ENCODE data around the gene P2RX5.

DNA sequence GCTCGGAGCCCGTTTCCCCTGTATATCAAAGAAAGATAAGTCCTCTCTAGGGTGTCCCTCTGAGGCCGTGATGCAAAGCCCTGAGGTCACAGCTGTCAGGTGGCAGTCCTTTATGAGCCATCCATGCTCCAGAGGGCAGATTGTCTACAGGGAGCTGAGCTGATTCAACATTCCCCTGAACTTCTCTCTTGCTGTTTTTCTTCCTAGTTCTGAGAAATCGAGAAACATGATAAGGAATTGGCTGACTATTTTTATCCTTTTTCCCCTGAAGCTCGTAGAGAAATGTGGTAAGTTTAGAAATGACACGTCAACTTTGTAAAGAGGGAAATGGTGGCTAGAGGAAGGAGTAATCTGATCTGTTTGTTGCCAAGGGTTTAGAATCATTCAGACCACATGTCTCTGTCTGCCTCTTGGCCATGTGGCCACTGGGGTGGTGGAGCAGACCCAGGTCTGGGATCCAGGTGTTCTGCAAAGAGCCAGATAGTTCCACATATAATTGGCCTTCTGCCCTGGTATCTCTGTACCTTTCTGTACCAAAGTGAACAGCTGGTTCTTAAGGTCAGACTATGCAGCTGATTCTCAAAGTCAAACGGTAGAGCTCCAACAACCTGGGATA, 55.9 kb downstream of the P2RX5 start:
- TF ChIP-seq, protein P1, sequence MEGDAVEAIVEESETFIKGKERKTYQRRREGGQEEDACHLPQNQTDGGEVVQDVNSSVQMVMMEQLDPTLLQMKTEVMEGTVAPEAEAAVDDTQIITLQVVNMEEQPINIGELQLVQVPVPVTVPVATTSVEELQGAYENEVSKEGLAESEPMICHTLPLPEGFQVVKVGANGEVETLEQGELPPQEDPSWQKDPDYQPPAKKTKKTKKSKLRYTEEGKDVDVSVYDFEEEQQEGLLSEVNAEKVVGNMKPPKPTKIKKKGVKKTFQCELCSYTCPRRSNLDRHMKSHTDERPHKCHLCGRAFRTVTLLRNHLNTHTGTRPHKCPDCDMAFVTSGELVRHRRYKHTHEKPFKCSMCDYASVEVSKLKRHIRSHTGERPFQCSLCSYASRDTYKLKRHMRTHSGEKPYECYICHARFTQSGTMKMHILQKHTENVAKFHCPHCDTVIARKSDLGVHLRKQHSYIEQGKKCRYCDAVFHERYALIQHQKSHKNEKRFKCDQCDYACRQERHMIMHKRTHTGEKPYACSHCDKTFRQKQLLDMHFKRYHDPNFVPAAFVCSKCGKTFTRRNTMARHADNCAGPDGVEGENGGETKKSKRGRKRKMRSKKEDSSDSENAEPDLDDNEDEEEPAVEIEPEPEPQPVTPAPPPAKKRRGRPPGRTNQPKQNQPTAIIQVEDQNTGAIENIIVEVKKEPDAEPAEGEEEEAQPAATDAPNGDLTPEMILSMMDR (IDR thresholded peaks at IDR 0.05): no peak
- no peak for TF ChIP-seq POLR2A (IDR thresholded peaks at IDR 0.05)
